Neural progenitor cell (in vitro differentiated cells): ENCODE results near the gene SPSB3. TPM values are rescaled to one million over a fixed set of nuclear protein-coding genes. Genes with fewer than 3 reads are reported as not detected.

ENCODE experiments used
- DNase-seq: peaks from one replicate; pipeline ENCODE4 v3.0.0-alpha.2; 2016; ENCODE audit warnings: low spot score
- H2AFZ ChIP-seq: fragments of 200-600 bp; sonication (generic); replicated peaks from 2 replicates; pipeline ENCODE4 v1.6.1; 2016; ENCODE audit warnings: antibody characterized with exemption
- H3F3A ChIP-seq: fragments of 200-600 bp; sonication (generic); 2 replicates; pipeline ENCODE4 v1.6.1; 2016; ENCODE audit warnings: antibody characterized with exemption, low read depth
- H3K27ac ChIP-seq: fragments of 200-600 bp; sonication (generic); 2 replicates; pipeline ENCODE4 v1.5.1; 2016; ENCODE audit warnings: mild to moderate bottlenecking
- H3K27me3 ChIP-seq: fragments of 200-600 bp; sonication (generic); 2 replicates; pipeline ENCODE4 v1.6.1; 2016; ENCODE audit warnings: mild to moderate bottlenecking, moderate library complexity
- H3K36me3 ChIP-seq: fragments of 200-600 bp; sonication (generic); 2 replicates; pipeline ENCODE4 v1.5.1; 2016
- H3K4me1 ChIP-seq: fragments of 200-600 bp; sonication (generic); 2 replicates; pipeline ENCODE4 v1.6.1; 2016; ENCODE audit warnings: mixed run types
- H3K4me2 ChIP-seq: fragments of 200-600 bp; sonication (generic); 2 replicates; pipeline ENCODE4 v1.6.1; 2016
- H3K4me3 ChIP-seq: fragments of 200-600 bp; sonication (generic); 2 replicates; pipeline ENCODE4 v1.5.1; 2016
- H3K79me2 ChIP-seq: fragments of 200-600 bp; sonication (generic); 2 replicates; pipeline ENCODE4 v1.6.1; 2016; ENCODE audit warnings: low read depth
- H3K9ac ChIP-seq: fragments of 200-600 bp; sonication (generic); 2 replicates; pipeline ENCODE4 v1.6.1; 2016
- H3K9me3 ChIP-seq: fragments of 200-600 bp; sonication (generic); 2 replicates; pipeline ENCODE4 v1.5.1; 2016; ENCODE audit warnings: low read depth
- H4K20me1 ChIP-seq: fragments of 200-600 bp; sonication (generic); 2 replicates; pipeline ENCODE4 v1.6.1; 2016; ENCODE audit warnings: low read depth
- H3K27ac Mint-ChIP-seq: 3 replicates; pipeline ENCODE4 v1.8.0; 2021; ENCODE audit warnings: mixed read lengths
- H3K27me3 Mint-ChIP-seq: 2 replicates; pipeline ENCODE4 v1.8.0; 2022; ENCODE audit warnings: low read depth, mild to moderate bottlenecking, inconsistent platforms, moderate library complexity, mixed read lengths; ENCODE audit not compliant: insufficient read depth
- H3K36me3 Mint-ChIP-seq: 3 replicates; pipeline ENCODE4 v1.8.0; 2021; ENCODE audit warnings: mixed read lengths
- H3K4me1 Mint-ChIP-seq: 3 replicates; pipeline ENCODE4 v1.8.0; 2021; ENCODE audit warnings: mixed read lengths
- H3K4me3 Mint-ChIP-seq: 3 replicates; pipeline ENCODE4 v1.8.0; 2021; ENCODE audit warnings: mild to moderate bottlenecking, moderate library complexity, mixed read lengths
- H3K9me3 Mint-ChIP-seq: 3 replicates; pipeline ENCODE4 v1.8.0; 2020; ENCODE audit warnings: mixed read lengths
- CTCF ChIP-seq: fragments of 200-600 bp; sonication (generic); IDR thresholded peaks from 2 replicates; pipeline ENCODE4 v1.5.1; 2017; ENCODE audit warnings: antibody characterized with exemption, mild to moderate bottlenecking
- EZH2 ChIP-seq: fragments of 200-600 bp; sonication (generic); IDR thresholded peaks from 2 replicates; pipeline ENCODE4 v1.6.1; 2017; ENCODE audit warnings: antibody characterized with exemption, mild to moderate bottlenecking, moderate library complexity
- EZH2phosphoT487 ChIP-seq: fragments of 200-600 bp; sonication (generic); IDR thresholded peaks from 2 replicates; pipeline ENCODE4 v1.6.1; 2017; ENCODE audit warnings: antibody characterized with exemption
- microRNA-seq: library from miRNA; unstranded; fragments of <30 nt; microRNA quantifications from one replicate; pipeline ENCODE4, GENCODE V29; 2016
- small RNA-seq: library from RNA; depleted of rRNA; stranded (forward); fragments of <200 nt; gene quantifications from one replicate; pipeline ENCODE3, GENCODE V24; 2015
- total RNA-seq: library from RNA; depleted of rRNA; stranded (reverse); fragments of >200 nt; gene quantifications from 2 replicates; pipeline ENCODE4 v1.2.3, GENCODE V29; 2015; ENCODE audit warnings: low replicate concordance

Gene SPSB3
- total RNA-seq, 1 donor from 2014 or later: 18.7 TPM

DNA sequence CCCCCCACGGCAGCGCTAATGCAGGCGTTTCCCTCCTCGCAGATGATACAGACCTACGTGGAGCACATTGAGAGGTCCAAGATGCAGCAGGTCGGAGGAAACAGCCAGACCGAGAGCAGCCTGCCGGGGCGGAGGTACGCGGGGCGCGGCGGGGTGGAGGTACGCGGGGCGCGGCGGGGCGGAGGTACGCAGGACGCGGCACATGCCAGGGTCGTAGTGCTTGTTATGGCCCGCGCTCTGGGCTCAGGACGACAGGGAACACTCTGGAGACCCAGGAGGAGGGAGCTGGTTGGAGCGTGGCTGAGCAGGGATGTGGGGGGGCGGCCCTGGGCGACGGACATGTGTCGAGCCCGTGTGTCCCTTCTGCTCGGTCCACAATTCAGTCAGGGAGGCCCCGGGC is 52.9 kb downstream of the SPSB3 start:
- no peaks in the 10 kb centered on the region for H3K9me3 ChIP-seq
- Mint-ChIP-seq H3K36me3 (peaks cover 14% of the 10 kb centered on the region), H3K4me3 (no peak overlapping the region), H3K27ac (no peak overlapping the region), H3K27me3 (no peaks in the 10 kb centered on the region), H3K9me3 (peaks cover under 1% of the 10 kb centered on the region), H3K4me1 (no peaks in the 10 kb centered on the region)
- DNase-seq: no peak
- no peaks in the 10 kb centered on the region for H3K36me3 ChIP-seq
- H3K79me2 ChIP-seq: peaks cover under 1% of the 10 kb centered on the region
- H3F3A ChIP-seq: peaks cover under 1% of the 10 kb centered on the region
- no peak overlapping the region for H3K4me3 ChIP-seq
- no peaks in the 10 kb centered on the region for H3K27me3 ChIP-seq
- TF ChIP-seq CTCF (no peak), EZH2phosphoT487 (no peak), EZH2 (no peak)
- H2AFZ ChIP-seq: no peak overlapping the region
- H3K9ac ChIP-seq: no peak overlapping the region
- H3K4me1 ChIP-seq: no peaks in the 10 kb centered on the region
- no peak overlapping the region for H3K4me2 ChIP-seq
- no peak overlapping the region for H3K27ac ChIP-seq
- H4K20me1 ChIP-seq: peaks cover 2% of the 10 kb centered on the region

GRCh38 chr16:1729026-1729425 is 53.3 kb downstream of the SPSB3 start:
- Histone ChIP-seq H3K9ac (no peak overlapping the region), H3K4me2 (no peak overlapping the region), H3K4me3 (no peak overlapping the region), H3K27ac (no peak overlapping the region), H4K20me1 (peaks cover 2% of the 10 kb centered on the region), H3K27me3 (no peaks in the 10 kb centered on the region), H3K9me3 (no peaks in the 10 kb centered on the region), H3K4me1 (no peaks in the 10 kb centered on the region), H3K79me2 (peaks cover 4% of the 10 kb centered on the region), H3K36me3 (no peaks in the 10 kb centered on the region), H3F3A (peaks cover under 1% of the 10 kb centered on the region), H2AFZ (no peak overlapping the region)
- no peaks in the 10 kb centered on the region for H3K27me3 Mint-ChIP-seq
- H3K9me3 Mint-ChIP-seq: no peaks in the 10 kb centered on the region
- H3K27ac Mint-ChIP-seq: no peak overlapping the region
- DNase-seq: no peak
- TF ChIP-seq CTCF (no peak), EZH2phosphoT487 (no peak), EZH2 (no peak)
- no peaks in the 10 kb centered on the region for H3K4me1 Mint-ChIP-seq
- no peak overlapping the region for H3K4me3 Mint-ChIP-seq
- peaks cover 14% of the 10 kb centered on the region for H3K36me3 Mint-ChIP-seq

DNA sequence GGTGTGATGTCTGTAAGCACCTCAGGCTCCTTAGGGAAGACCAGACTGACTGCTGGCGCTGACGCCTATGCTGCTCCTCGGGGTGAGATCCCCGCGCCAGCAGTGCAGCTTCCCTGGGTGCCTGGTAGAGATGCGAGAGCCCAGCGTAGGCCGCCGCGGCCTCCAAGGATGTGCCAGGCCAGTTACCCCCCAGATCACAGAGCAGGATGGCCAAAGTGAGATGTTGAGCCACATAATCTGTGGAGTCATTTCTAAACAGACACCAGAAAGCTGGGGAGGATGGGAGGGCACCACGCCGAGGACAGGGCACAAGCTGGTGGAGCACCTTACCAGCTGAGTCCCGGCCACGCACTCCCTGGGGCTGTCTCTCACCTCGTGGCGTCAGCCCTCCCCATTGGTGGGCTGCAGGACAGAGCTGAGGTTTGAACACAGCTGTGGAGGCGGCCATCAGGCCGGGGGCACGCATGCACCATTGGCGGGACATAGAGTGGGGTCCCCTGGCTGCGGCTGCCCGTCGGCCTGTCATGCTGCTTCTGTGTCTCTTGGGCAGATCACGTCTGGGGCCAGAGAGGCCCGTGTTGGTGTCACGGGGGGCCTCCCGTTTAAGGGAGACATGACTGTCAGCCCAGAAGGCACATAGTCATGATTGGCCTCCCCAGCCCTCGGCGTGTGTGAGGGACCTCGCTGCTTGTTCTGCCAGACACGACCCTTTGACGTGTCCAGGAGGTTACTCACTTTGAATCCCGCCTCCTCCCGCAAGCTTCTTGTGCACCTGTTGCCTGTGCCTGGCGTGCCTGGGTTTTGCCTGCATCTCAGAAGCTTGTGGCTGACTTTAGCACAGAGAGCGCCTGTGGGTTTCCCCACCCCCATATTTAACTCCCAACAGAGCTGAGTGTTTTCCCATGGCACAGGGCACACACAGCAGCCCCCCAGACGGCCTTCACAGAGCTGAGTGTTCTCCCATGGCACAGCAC is 54.4 kb downstream of the SPSB3 start:
- Histone ChIP-seq H3K79me2 (peaks cover 8% of the 10 kb centered on the region), H3F3A (peaks cover 3% of the 10 kb centered on the region), H3K27me3 (no peaks in the 10 kb centered on the region), H3K4me3 (no peak overlapping the region), H3K27ac (no peak overlapping the region), H2AFZ (no peak overlapping the region), H3K9ac (no peak overlapping the region), H3K9me3 (no peaks in the 10 kb centered on the region), H4K20me1 (peaks cover 7% of the 10 kb centered on the region), H3K4me2 (no peak overlapping the region), H3K4me1 (no peaks in the 10 kb centered on the region), H3K36me3 (no peaks in the 10 kb centered on the region)
- Mint-ChIP-seq H3K27me3 (no peaks in the 10 kb centered on the region), H3K4me1 (peaks cover 4% of the 10 kb centered on the region), H3K36me3 (peaks cover 14% of the 10 kb centered on the region), H3K9me3 (no peaks in the 10 kb centered on the region), H3K4me3 (no peak overlapping the region), H3K27ac (no peak overlapping the region)
- no peak for TF ChIP-seq EZH2
- TF ChIP-seq CTCF: no peak
- TF ChIP-seq EZH2phosphoT487: no peak
- no peak for DNase-seq

Small RNAs within 50 kb of the gene (microRNA-seq; reads per million reads assigned to microRNA genes)
- 4.9 reads per million, percentile 25 among the genes with 10 or more reads in this experiment for gene MIR3177

Small RNAs within 50 kb of the gene (small RNA-seq; reads per million reads assigned to genes)
- gene MIR3177: 0.20 reads per million

Other genes starting within 250 kb of the SPSB3 start
- not detected in 2 replicates for gene TMEM204, start 248.9 kb downstream of the SPSB3 start, total RNA-seq
- 33.8 and 64.4 TPM in 2 replicates for gene IFT140, start 170.5 kb downstream of the SPSB3 start, total RNA-seq
- gene CRAMP1, start 170.2 kb downstream of the SPSB3 start, total RNA-seq: 11.7 and 19.5 TPM in 2 replicates
- gene JPT2, start 104.3 kb downstream of the SPSB3 start, total RNA-seq: 187 and 207 TPM in 2 replicates
- gene MAPK8IP3, start 76.4 kb downstream of the SPSB3 start, total RNA-seq: 28.5 and 71.3 TPM in 2 replicates
- 15.6 and 42.5 TPM in 2 replicates for gene NME3, start 11.0 kb downstream of the SPSB3 start, total RNA-seq
- gene EME2, start 9.8 kb downstream of the SPSB3 start, total RNA-seq: 2.3 and 10.3 TPM in 2 replicates
- 48.4 and 108 TPM in 2 replicates for gene MRPS34, start 9.4 kb downstream of the SPSB3 start, total RNA-seq
- 22.8 and 77.7 TPM in 2 replicates for gene NUBP2, start 389 bp upstream of the SPSB3 start, total RNA-seq
- not detected in 2 replicates for gene IGFALS, start 11.1 kb upstream of the SPSB3 start, total RNA-seq
- 38.3 and 72.1 TPM in 2 replicates for gene HAGH, start 44.3 kb upstream of the SPSB3 start, total RNA-seq
- gene FAHD1, start 44.6 kb upstream of the SPSB3 start, total RNA-seq: 18.5 and 21.6 TPM in 2 replicates
- gene MEIOB, start 89.6 kb upstream of the SPSB3 start, total RNA-seq: 1.9 and 3.7 TPM in 2 replicates
- 1.1 TPM in 1 of 2 replicates, not detected in the other for gene HS3ST6, start 135.8 kb upstream of the SPSB3 start, total RNA-seq
- 19.4 and 26.9 TPM in 2 replicates for gene MSRB1, start 160.6 kb upstream of the SPSB3 start, total RNA-seq
- gene RPL3L, start 172.1 kb upstream of the SPSB3 start, total RNA-seq: not detected in 2 replicates
- 155 and 160 TPM in 2 replicates for gene NDUFB10, start 177.0 kb upstream of the SPSB3 start, total RNA-seq
- 3,079 and 5,348 TPM in 2 replicates for gene RPS2, start 182.3 kb upstream of the SPSB3 start, total RNA-seq
- not detected in 2 replicates for gene RNF151, start 184.3 kb upstream of the SPSB3 start, total RNA-seq
- 30.7 and 47.6 TPM in 2 replicates for gene TBL3, start 189.5 kb upstream of the SPSB3 start, total RNA-seq
- gene NOXO1, start 198.9 kb upstream of the SPSB3 start, total RNA-seq: not detected in 2 replicates
- gene GFER, start 201.6 kb upstream of the SPSB3 start, total RNA-seq: 35.1 and 35.5 TPM in 2 replicates
- gene SYNGR3, start 207.4 kb upstream of the SPSB3 start, total RNA-seq: 4.4 and 8.7 TPM in 2 replicates
- gene ZNF598, start 227.2 kb upstream of the SPSB3 start, total RNA-seq: 12.7 and 31.2 TPM in 2 replicates
- gene NPW, start 237.2 kb upstream of the SPSB3 start, total RNA-seq: 0.99 TPM in 1 of 2 replicates, not detected in the other
- gene NHERF2, start 244.3 kb upstream of the SPSB3 start, total RNA-seq: 3.0 and 9.1 TPM in 2 replicates